HG02938 (cell line): ENCODE results near the gene MTPN.
A peak's percentile ranks its signal among the peaks of the same experiment; 100 is the strongest.

Experiments
- ATAC-seq: cut with Tn5 transposase; IDR thresholded peaks from one replicate; pipeline ENCODE4 v1.9.1; 2021; ENCODE audit warnings: mild to moderate bottlenecking, moderate library complexity; ENCODE audit not compliant: unreplicated experiment

MTPN gene

DNA sequence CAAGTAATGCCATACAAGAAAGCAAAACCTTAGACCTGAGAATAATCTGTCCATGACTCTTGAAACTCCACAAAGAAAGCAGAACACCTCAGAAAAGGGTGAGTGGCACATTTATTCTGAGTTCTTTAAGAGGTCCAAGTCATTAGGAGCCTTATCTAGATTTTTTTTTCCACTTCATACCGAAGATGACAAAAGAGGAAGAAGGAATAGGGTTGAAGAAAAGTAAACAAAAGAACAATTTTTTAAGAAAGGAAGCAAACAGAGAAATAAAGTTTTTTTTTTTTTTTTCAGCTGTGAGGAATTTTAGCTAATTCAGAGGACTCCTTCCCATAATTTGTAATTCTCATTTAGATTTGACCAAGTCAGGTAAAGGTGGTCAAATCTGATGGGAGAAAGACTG, 13.1 kb upstream of the MTPN start:
- no peak for ATAC-seq

DNA sequence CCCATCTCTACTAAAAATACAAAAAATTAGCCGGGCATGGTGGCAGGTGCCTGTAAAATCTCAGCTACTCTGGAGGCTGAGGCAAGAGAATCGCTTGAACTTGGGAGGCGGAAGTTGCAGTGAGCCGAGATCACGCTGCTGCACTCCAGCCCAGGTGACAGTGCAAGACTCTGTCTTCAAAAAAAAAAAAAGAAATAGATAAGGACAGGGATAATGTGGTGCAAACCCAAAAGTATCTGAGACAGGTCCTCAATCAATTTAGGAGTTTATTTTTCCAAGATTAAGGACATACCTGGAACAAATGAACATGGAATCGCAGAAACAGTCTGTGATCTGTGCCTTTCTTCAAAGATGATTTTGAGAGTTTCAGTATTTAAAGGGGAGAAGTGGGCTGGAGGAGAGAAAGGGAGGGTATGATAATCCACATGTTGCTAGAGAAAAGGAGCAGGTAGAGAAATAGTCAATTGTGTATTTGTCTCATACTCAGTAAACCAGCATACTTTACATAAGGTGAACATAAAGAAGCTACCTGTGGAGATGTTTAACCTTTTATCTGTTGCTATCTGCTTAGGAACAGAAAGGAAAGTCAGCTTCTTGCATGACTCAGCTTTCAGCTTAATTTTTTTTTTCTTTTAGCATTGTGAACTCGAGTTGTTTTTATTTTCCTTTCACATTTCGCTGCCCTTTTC, 4.9 kb upstream of the MTPN start:
- ATAC-seq: no peak

DNA sequence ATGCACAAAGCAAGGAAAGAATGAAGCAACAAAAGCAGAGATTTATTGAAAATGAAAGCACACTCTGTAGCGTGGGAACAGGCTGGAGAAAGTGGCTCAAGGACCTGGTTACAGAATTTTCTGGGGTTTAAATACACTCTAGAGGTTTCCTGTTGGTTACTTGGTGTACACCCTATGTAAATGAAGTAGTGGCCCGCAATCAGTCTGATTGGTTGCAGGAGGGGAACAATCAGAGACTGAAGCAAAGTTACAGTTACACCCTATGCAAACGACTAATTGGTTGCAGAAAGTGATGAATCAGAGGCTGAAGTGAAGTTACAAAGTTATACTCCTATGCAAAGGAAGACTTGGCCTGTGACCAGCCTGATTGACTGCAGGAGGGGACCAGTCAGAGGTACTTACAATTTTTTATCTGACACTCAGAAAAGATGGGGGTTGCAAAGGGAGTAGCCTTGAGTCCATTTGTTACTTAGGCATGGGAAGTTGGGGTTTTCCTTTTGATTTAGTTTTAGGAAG, 3.6 kb upstream of the MTPN start:
- ATAC-seq: peak; percentile 81

DNA sequence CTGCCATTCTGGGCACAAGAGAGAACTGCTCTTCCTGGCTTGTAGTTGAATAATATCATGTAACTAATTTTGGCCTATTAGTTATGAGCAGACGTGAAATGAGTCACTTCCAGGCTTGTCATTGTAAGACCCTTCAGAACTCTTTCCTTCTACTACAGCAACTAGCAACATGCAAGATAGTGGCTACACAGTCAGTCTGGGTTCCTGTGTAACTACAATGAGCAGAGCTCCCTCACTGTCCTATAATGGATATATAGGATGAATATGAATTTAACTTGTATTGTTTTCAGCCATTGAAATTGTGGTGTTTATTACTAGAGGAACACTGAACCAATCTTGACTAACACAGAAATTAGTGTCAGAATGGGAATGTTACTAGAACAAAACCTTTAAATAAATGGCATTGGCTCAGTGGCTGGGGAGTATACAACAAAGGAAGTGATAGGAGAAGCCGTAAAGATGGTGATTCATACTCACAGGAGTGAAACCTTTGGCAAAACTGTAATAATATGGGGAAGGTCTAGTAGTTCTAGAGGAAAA, 2.9 kb upstream of the MTPN start:
- peak; percentile 21 for ATAC-seq

DNA sequence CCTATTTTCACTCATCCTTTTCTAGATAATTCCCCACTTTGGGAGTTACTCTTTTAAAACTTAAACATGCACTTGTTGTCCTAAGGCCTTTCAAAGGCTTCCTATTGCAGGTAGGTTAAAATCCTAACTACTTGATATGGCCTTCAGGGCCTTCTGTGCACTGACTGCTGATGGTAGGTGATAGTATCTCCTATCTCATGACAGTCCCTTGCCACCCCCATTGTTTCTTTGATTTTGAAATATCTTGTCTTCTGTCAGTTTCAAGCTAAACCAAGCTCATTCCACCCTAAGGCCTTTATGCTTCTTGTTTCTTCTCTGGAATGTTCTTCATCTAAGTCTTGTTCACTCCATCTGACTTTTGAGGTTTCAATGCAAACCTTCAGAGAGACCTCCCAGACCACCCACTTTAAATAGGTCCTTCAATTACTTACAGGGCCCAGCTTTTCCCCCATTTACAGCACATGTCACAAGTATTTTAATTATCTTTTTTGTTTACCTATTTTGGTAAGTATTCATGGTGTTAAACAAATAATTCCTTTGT, 2.4 kb upstream of the MTPN start:
- ATAC-seq: no peak

DNA sequence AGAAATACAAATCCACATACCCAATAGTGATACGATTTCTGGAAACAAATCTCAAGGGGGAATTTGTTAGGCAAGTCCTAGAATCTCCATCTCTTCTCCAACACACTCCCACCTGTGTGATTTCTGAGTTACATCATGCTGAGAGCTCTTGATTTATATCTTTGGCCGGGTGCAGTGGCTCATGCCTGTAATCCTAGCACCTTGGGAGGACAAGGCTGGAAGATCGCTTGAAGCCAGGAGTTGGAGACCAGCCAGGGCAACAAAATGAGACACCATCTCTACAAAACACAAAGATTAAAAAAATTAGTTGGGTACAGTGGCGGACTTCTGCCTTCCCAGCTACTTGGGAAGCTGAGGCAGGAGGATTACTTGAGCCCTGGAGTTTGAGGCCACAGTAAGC, 1.5 kb upstream of the MTPN start:
- no peak for ATAC-seq

DNA sequence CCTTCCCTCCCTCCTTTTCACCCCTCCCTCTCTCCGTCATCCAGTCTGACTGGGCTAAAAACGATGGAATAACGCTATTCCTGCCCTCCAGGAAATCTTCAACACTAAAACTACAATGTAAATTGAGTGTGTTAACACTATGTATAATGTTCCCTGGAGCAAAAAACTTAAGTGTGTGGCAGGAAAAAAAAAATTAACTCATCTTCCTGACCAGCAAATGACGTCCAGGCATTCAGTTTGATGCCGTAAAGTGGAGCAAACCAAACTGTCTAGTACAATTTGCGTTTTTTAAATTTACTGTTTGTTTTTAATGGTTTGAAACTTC, 545 bp upstream of the MTPN start:
- ATAC-seq: no peak

DNA sequence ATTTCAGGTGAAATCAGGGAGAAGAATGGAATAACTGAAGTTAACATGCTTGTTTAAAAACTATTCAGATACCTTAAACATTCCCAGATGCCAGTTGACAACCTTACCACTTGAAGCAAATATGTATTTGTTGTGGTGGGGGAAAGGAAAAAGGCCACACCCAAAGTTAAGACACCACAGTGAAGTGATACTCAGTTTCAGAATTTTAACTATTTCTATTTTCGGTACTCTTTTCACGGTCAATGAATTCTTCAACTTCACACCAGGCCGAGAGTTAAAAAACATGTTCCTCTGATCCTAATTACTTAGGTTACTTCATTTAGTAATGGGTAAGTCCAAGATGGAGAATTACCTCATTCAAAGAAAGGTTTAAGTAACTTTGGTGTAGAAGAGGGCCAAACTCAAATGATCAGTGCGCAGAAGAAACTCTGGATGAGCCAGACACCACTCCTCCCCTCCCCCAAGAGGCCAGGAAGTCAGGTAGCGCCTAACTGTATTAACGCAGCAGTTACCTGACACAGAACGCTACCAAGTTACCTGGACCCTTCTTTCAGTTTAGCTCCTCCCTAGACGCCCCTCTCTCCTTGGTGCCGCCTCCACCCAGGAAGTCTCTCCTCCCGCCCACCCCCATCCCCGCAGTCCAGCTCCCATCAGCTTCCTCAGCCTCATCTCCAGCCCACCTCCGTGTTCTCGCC, 700 bp downstream of the MTPN start:
- peak; percentile 19 for ATAC-seq

DNA sequence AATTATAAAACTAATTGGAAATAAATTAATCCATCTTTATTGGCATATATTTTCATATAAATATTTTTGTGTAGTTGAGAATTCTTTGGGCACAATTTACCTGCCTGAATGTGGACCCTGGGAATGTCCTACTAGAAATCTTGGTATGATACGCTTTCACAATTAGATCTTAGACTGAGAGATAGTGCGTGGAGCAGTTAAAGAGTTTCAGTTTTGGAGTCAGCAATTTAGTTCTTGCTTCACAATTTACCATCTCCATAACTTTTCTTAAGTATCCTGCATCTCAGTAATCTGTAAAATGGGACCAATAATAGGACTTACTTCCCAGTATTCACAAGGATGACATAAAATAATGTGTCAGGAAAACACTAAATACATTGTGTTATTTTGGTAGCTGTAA, 2.0 kb downstream of the MTPN start:
- no peak for ATAC-seq

DNA sequence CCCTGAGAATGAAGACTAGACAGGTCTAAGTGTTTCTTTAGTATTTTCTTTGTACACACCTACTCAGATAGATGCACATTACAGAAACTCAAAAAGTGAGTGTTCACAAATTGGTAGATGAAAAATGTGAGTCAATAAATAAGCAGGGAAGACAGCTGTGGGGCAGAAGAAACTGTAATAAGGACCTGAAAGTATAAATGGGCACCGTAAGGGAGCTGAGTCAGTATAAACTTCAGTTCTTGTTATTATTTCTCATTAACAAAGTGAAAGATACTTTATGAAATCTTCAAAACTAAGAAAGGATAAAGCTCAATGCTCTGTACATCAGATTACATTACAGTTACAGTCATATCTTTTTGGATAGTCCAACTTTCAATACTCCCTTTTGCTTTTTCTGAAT, 2.5 kb downstream of the MTPN start:
- no peak for ATAC-seq

DNA sequence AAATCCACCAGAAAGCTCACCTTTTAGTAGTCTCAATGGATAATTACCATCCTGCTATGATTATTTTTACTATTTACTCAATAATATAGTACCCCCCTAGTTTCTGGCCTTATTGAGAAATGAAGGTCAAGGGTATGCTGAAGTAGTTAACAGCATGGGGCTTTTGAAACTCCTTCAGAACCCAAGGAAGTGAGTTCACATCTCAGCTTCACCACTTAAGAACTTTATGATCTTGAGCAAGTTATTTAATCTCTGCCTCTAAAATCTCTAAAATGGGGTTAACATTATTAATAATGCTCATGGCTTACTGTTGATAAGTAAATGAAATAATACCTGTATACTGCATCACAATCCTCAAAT, 5.8 kb downstream of the MTPN start:
- peak; percentile 6 for ATAC-seq

DNA sequence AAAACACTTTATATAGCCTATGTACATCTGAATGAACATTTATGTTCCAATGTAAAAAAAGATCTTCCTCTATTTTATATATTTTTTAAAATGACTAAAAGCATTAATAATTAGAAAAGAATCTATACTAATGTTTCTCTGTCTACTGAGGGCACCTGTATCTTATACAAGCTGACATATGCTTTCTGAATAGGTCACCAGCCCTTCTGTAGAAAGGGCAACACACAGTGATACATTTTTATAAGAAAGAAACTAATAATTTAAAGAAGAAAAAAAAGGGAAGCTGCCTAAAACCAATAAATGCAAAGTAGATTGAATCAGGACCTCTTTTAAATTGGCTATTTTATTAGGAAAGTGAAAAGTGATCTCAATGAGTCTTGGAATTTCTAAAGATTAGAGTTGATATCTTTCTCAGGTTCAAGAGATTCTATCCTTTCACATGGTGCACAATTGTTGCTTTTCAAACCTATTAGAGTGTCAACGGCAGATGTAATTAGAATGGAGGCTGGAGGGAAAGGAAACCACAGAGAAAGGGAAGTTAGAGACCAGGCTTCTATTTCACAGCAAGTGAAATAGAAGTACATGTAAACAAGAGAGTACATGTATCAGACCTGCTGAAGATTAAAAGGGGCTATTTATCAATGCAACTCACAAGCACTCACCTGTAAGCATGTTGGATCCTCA, 6.3 kb downstream of the MTPN start:
- peak; percentile 79 for ATAC-seq

DNA sequence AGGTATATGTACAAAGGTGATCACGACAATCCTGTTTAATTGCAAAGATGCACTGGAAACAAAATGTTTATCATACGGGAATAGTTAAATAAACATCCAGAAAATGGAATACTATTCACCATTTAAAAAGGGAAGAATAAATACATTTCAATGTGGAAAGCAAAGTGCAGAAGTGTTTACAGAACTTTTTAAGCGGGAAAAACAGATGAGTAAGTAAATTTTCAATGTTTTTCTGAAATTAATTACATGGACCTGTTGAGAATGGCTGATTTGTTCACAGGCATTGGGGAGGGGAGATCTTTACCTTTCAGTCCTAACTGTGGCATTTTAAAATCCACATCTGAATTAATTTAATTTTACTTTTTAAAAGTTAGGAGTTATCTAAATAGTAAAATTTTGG, 7.1 kb downstream of the MTPN start:
- ATAC-seq: no peak

DNA sequence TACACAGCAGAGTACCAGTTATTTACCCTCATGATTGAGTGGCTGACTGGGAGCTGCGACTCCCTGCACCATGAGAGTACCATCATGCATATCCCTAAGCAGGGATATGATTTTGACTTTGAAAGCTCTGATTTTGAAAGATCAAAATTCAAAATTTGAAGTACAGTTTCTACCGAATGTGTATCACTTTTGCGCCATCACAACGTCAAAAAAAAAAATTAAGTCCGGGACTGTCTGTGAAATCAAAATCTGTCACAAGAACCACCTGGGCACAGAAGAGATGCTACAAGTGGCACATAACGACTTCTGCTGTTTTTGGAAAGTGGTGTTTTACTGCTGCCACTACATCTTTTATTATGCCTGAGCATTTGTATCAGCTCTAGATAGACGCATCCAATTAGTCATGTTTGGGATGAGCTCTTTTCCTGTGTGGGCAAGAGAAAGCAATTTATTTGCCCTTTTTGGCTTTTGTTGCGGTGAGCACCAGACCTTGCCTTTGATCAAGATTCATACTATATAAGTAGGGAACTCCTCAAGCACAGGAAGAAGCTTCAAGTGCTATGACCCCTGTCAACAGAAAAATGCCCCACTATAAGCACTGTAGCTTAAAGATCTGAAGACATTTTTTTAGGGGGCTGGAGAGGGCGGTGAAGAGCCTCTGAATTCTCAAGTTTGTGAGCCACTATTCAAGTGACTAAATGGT, 10.7 kb downstream of the MTPN start:
- ATAC-seq: no peak

DNA sequence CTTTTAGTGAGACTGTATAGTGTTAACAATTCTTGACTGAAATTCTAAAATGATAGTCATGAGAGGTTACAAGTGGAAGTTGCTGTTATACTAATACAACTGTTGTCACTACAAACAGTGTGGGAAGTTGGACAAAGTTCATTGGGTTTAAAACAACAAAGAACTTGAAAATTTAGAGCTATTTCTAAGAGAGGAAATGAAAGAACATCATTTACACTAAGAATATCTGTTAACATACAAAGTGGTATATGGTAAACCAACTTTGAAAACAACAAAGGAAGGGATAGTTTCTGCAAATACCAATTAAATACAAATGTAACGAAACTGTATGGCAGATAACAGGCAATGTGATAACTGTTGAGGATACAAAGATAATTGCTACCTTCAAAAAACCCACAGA, 11.6 kb downstream of the MTPN start:
- ATAC-seq: peak; percentile 81

DNA sequence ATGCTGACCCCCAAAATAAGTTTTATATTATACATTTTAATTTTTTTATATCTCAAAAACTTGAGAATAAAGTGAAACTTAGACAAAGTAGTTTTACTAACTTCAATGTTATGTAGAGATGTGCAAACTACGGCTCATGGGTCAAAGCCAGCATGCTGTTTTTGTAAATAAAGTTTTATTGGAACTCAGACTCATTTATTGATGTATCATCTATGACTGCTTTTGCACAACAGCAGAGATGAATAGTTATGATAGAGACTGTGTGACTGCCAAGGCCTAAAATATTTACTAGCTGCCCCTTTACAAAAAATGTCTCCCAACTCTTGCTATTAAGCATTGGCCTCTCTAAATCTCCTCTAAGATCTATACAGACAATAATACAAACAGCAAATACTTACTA, 12.4 kb downstream of the MTPN start:
- ATAC-seq: no peak

DNA sequence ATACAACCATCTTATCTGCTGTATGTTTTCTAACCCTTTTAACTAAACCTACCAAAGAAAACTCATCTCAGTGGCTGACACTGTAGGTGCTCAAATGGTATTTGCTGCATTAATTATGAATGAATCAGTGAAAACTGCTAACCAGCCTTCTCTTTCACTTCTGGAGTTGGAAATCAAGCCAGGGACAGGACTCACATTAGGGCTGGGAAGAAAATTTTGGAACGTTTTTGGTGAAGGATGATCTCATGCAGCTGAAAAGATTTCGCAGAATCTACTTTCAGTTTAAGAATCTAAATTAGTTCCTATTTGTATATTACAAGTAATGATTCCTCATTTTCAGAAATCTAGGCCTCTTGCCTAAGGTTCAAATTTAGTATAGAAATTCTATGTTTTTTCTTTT, 12.9 kb downstream of the MTPN start:
- no peak for ATAC-seq

DNA sequence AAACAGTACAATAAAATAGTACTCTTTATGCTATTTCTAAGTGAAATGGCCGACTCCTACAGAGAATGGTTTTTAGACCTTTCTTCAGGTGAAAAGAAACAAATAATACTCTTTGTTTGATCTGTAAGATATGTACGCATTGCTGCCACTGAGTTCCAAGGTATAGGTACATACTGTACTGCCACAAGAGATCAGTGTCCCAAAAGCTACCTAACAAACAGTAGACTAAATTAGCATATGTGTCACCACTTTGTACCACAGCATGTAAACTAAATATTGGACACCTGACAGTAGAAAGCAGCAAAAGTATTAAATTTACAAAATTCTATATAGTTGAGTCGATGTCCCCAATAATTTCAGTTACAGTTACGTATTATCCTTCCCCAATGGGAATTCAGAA, 14.4 kb downstream of the MTPN start:
- ATAC-seq: no peak

DNA sequence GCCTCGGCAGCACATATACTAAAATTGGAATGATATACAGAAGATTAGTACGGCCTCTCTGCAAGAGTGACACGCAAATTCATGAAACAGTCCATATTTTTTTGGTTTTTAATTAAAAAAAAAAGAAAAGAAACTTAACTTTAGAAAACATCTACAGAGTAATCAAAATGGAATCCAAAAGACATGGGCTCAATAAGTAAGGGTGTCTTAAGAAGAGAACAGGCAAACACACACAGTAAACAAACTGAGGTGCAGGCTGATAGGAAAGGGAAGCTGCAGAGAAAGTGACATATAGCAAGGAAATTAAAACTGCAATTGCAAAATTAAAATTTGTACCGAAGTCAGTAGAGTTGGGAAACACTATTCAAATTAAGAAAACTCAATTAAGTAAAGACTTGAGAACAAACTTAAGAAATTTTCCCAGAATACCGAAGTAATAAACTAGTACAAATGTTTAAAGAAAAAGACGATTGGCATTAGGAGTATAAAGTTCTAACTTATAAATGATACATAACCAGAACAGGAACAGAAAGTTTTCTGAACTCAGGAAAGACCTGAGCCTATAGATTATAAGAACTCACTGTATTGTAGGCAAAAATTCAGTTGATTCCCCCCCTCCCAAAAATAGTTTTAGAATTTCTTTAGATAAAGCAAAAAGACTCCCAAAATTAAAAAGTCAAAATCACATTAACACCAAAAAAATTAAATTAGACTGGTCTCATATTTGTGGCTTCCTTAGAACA, 16.3 kb downstream of the MTPN start:
- no peak for ATAC-seq

DNA sequence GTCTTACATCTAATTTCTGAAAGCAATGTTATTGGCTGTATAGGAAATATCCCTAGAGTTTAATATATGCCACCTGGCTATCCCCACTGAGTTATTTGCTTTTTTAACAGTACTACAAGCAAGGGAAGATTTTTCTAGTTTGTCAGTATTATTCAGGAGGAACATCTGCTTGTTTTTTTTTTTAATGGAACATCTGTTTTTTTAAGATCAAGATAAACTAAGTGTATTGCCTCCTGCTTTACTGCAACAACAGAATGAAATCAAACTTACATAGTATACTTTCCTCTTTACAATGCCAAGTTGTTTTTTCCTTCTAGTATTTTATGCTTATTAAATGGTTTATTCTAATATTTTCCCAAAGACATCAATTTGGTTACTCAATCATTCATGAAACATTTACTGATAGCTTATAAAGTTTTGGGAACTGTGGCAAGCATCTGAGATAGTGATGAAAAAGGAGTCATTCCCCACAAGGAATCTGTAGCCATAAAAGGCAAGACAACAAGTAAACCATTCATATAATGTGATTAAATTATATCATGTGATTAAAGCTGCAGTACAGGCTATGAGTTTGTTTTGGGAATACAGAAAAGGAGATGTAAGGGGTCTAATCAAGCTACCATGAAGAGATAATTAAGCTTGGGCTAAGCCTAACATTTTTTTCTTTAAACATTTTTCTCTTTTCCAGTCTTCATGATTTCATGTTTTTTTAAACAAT, 17.4 kb downstream of the MTPN start:
- ATAC-seq: no peak
